Activated naive CD4-positive, alpha-beta T cell treated with anti-CD3 and anti-CD28 coated beads for 36 hours (primary cell): ENCODE measurements around the gene AKT3. TPM values are rescaled to one million over a fixed set of nuclear protein-coding genes. Genes with fewer than 3 reads are reported as not detected.
A peak's percentile ranks its signal among the peaks of the same experiment; 100 is the strongest.
"Not testable (repeated sequence)": the region's sequence is repeated elsewhere in the genome, so short reads cannot be mapped to it uniquely, and the experiment has no call there.

ENCODE experiments used
- CTCF ChIA-PET: fragments of 350-600 bp; sonication (Branson Sonifier 250); formaldehyde crosslinking; loops from one replicate; lab custom pipeline; 2021; ENCODE audit warnings: antibody characterized with exemption; lab: Charles Lee
- DNase-seq: peaks from one replicate; pipeline ENCODE4 v3.0.0-alpha.2; 2020
- H3K27ac Mint-ChIP-seq: one replicate; pipeline ENCODE4 v1.8.0; 2021; ENCODE audit warnings: mild to moderate bottlenecking, mixed read lengths
- H3K27me3 Mint-ChIP-seq: one replicate; pipeline ENCODE4 v1.8.0; 2021; ENCODE audit warnings: low read depth, mixed read lengths
- H3K36me3 Mint-ChIP-seq: one replicate; pipeline ENCODE4 v1.8.0; 2021; ENCODE audit warnings: low read depth, mixed read lengths
- H3K4me1 Mint-ChIP-seq: one replicate; pipeline ENCODE4 v1.8.0; 2021; ENCODE audit warnings: low read depth, mixed read lengths
- H3K4me3 Mint-ChIP-seq: one replicate; pipeline ENCODE4 v1.8.0; 2021; ENCODE audit warnings: mild to moderate bottlenecking, moderate library complexity, mixed read lengths
- H3K9me3 Mint-ChIP-seq: one replicate; pipeline ENCODE4 v1.8.0; 2021; ENCODE audit warnings: mixed read lengths
- intact Hi-C: fragments of 100-400 bp; cut with micrococcal nuclease; formaldehyde crosslinking; loops from one replicate; pipeline ENCODE4 v1.15.1; 2023
- total RNA-seq, 2 experiments: library from RNA; stranded (reverse); gene quantifications; one replicate each; pipeline ENCODE4 v1.2.3, GENCODE V29; 2021

Gene AKT3
- total RNA-seq, 2 experiments from 2014 or later, result 19.1 to 21.5 TPM

DNA sequence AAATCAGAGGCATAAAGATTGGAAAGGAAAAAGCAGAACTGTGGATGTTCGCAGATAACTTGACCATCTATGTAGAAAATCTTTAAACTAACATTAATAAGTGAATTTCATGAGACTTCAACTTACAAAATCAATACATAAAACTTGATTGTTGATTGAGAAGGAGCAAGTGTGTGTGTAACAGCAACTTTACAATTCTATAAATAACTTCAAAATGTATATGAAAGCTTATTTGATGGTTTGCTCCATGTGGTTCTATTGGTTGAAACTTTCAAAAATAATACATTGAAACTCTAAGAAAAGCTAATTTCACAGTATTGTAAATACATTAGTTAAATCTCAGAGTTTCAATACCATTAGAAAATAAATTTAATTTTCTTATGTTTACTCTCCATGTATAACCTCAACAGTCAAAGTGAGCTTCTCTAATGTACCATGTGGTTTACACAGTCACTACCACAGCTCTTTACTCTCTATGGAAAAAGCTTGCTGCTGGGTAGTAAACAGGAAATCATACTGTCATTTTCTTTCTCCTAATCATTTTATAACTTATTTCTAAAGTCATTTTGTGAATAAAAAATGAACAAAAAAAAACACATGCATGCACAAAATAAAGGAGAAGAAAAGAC is 12.0 kb downstream of the AKT3 start:
- CTCF ChIA-PET, result interaction anchor here (1.4 kb wide), 1 partner anchor 11 kb away, joined by 3 read pairs; no protein-coding TSS in a partner anchor
- peaks cover 30% of the 10 kb centered on the region for H3K4me1 Mint-ChIP-seq
- H3K9me3 Mint-ChIP-seq, result peaks cover 14% of the 10 kb centered on the region
- no peak for DNase-seq
- intact Hi-C loops, result loop anchor here (1.0 to 5.0 kb wide), 3 partner anchors 8 to 241 kb away; no protein-coding TSS in a partner anchor
- no peaks in the 10 kb centered on the region for H3K27me3 Mint-ChIP-seq
- no peak overlapping the region for H3K27ac Mint-ChIP-seq
- peaks cover 24% of the 10 kb centered on the region for H3K36me3 Mint-ChIP-seq
- no peak overlapping the region for H3K4me3 Mint-ChIP-seq

GRCh38 chr1:243834130-243834529 is 15.9 kb downstream of the AKT3 start:
- no peak for DNase-seq
- Mint-ChIP-seq H3K27ac (no peak overlapping the region), H3K36me3 (peaks cover 22% of the 10 kb centered on the region), H3K4me1 (peaks cover 33% of the 10 kb centered on the region), H3K4me3 (no peak overlapping the region), H3K27me3 (no peaks in the 10 kb centered on the region), H3K9me3 (peaks cover 14% of the 10 kb centered on the region)
- CTCF ChIA-PET, result no interaction called here
- intact Hi-C loops, result no loop called here

DNA sequence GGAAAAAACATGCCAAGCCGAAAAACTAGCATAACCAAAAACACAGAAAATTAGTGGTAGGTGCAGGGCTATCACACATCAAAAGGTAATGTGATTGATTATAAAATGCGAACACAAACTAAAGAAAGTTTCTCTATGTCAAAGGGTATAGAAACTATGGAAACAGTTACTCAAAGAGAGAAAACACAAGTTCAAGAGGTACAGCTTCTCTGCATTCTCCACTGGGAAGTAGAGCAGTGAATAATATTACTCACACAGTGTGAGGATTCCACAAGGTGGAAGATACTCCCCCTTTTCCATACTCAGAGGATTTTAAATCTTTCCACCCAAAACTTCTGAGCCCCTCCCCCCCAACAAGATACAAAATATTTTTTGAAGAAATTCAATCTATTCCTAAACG is 18.6 kb downstream of the AKT3 start:
- CTCF ChIA-PET, result interaction anchor here (0.7 kb wide), 1 partner anchor 14 kb away, joined by 3 read pairs; no protein-coding TSS in a partner anchor
- intact Hi-C loops, result loop anchor here (2.0 kb wide), 1 partner anchor 29 kb away; no protein-coding TSS in a partner anchor
- Mint-ChIP-seq H3K36me3 (peaks cover 25% of the 10 kb centered on the region), H3K4me3 (no peak overlapping the region), H3K9me3 (peaks cover 14% of the 10 kb centered on the region), H3K4me1 (peaks cover 35% of the 10 kb centered on the region), H3K27ac (no peak overlapping the region), H3K27me3 (no peaks in the 10 kb centered on the region)
- DNase-seq, result no peak

DNA sequence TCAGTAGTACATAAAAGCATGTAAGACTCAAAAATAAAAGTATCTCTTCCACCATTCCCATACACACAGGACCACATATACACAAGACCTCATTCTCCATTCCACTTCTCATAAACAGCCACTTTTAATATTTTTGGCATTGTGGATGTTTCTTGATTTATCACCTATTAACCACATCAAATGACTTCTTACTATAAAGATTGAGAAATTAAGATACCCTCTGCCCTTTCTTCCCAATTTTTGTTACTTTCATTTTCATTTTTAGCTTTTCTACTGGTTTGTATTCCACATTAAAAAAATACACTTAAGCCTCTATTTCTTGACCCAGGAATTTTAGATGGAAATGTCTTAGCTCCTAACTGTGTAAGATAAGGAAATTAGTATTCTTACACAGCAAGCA is 22.8 kb downstream of the AKT3 start:
- Mint-ChIP-seq H3K36me3 (peaks cover 32% of the 10 kb centered on the region), H3K4me1 (peaks cover 41% of the 10 kb centered on the region), H3K4me3 (no peak overlapping the region), H3K27me3 (no peaks in the 10 kb centered on the region), H3K27ac (no peak overlapping the region), H3K9me3 (peaks cover 10% of the 10 kb centered on the region)
- DNase-seq, result no peak
- CTCF ChIA-PET, result no interaction called here
- intact Hi-C loops, result no loop called here

DNA sequence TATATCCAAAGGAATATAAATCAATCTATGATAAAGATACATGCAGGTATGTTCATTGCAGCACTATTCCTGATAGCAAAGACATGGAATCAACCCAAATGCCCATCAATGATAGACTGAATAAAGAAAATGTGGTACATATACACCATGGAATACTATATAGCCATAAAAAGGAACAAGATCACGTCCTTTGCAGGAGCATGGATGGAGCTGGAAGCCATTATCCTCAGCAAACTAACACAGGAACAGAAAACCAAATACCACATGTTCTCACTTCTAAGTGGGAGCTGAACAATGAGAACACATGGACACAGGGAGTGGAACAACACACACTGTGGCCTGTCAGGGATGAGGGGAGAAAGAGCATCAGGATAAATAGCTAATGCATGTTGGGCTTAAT is 25.1 kb downstream of the AKT3 start:
- H3K27ac Mint-ChIP-seq, H3K27me3 Mint-ChIP-seq, DNase-seq, intact Hi-C loops, CTCF ChIA-PET, H3K4me3 Mint-ChIP-seq: not testable (repeated sequence)
- Mint-ChIP-seq H3K9me3 (peaks cover 30% of the 10 kb centered on the region), H3K4me1 (peaks cover 32% of the 10 kb centered on the region), H3K36me3 (peaks cover 51% of the 10 kb centered on the region)

- Mint-ChIP-seq H3K27ac (no peak overlapping the region), H3K36me3 (peaks cover 55% of the 10 kb centered on the region), H3K4me3 (no peak overlapping the region), H3K27me3 (no peaks in the 10 kb centered on the region), H3K4me1 (peaks cover 16% of the 10 kb centered on the region), H3K9me3 (peaks cover 32% of the 10 kb centered on the region)
- intact Hi-C loops, result no loop called here
- CTCF ChIA-PET, result no interaction called here
- no peak for DNase-seq
Measured at GRCh38 chr1:243821177-243821680, 28.8 kb downstream of the AKT3 start.

GRCh38 chr1:243819438-243819839 is 30.6 kb downstream of the AKT3 start:
- no peaks in the 10 kb centered on the region for H3K27me3 Mint-ChIP-seq
- no peak for DNase-seq
- CTCF ChIA-PET, result no interaction called here
- intact Hi-C loops, result no loop called here
- no peak overlapping the region for H3K4me3 Mint-ChIP-seq
- peaks cover 14% of the 10 kb centered on the region for H3K4me1 Mint-ChIP-seq
- H3K9me3 Mint-ChIP-seq, result peaks cover 39% of the 10 kb centered on the region
- H3K27ac Mint-ChIP-seq, result no peak overlapping the region
- H3K36me3 Mint-ChIP-seq, result peaks cover 58% of the 10 kb centered on the region

GRCh38 chr1:243818978-243819377 is 31.1 kb downstream of the AKT3 start:
- H3K4me3 Mint-ChIP-seq, result no peak overlapping the region
- no peak overlapping the region for H3K27ac Mint-ChIP-seq
- intact Hi-C loops, result no loop called here
- no peaks in the 10 kb centered on the region for H3K27me3 Mint-ChIP-seq
- peaks cover 57% of the 10 kb centered on the region for H3K36me3 Mint-ChIP-seq
- no peak for DNase-seq
- H3K9me3 Mint-ChIP-seq, result peaks cover 40% of the 10 kb centered on the region
- CTCF ChIA-PET, result no interaction called here
- H3K4me1 Mint-ChIP-seq, result peaks cover 14% of the 10 kb centered on the region

GRCh38 chr1:243814718-243815117 is 35.3 kb downstream of the AKT3 start:
- peaks cover 14% of the 10 kb centered on the region for H3K4me1 Mint-ChIP-seq
- no peak for DNase-seq
- no peaks in the 10 kb centered on the region for H3K27me3 Mint-ChIP-seq
- H3K9me3 Mint-ChIP-seq, result peaks cover 26% of the 10 kb centered on the region
- H3K36me3 Mint-ChIP-seq, result peaks cover 40% of the 10 kb centered on the region
- CTCF ChIA-PET, result no interaction called here
- H3K27ac Mint-ChIP-seq, result no peak overlapping the region
- intact Hi-C loops, result no loop called here
- no peak overlapping the region for H3K4me3 Mint-ChIP-seq

GRCh38 chr1:243807346-243807745 is 42.7 kb downstream of the AKT3 start:
- peaks cover 65% of the 10 kb centered on the region for H3K4me1 Mint-ChIP-seq
- H3K27me3 Mint-ChIP-seq, H3K27ac Mint-ChIP-seq, intact Hi-C loops, CTCF ChIA-PET: not testable (repeated sequence)
- DNase-seq, result peak; percentile 7
- peak overlapping the region; percentile 39 for H3K4me3 Mint-ChIP-seq
- peaks cover 32% of the 10 kb centered on the region for H3K36me3 Mint-ChIP-seq
- H3K9me3 Mint-ChIP-seq, result peaks cover 14% of the 10 kb centered on the region

DNA sequence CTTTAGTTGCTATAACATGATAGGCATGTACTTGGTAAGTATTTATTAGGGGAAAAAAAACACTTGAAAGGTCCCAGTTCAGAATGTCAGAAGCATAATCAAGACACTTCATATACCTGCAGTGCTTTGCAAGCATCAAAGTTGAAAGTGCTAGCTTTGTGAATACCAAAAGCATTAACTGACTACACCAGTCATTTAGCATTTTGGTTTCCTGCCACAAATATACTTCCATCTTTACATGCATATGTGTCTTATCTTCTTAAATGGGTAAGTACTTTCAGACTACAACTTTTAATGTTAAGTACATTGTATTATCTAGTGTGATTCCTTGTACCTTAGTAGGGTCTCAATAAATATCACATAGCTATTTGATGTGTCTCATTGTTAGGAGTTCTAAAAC is 43.7 kb downstream of the AKT3 start:
- H3K27ac Mint-ChIP-seq, result no peak overlapping the region
- H3K4me1 Mint-ChIP-seq, result peaks cover 65% of the 10 kb centered on the region
- H3K4me3 Mint-ChIP-seq, result no peak overlapping the region
- CTCF ChIA-PET, result no interaction called here
- intact Hi-C loops, result no loop called here
- H3K9me3 Mint-ChIP-seq, result peaks cover 11% of the 10 kb centered on the region
- H3K36me3 Mint-ChIP-seq, result peaks cover 29% of the 10 kb centered on the region
- H3K27me3 Mint-ChIP-seq, result no peaks in the 10 kb centered on the region
- no peak for DNase-seq

- H3K27ac Mint-ChIP-seq, result no peak overlapping the region
- no peak overlapping the region for H3K4me3 Mint-ChIP-seq
- no peaks in the 10 kb centered on the region for H3K9me3 Mint-ChIP-seq
- H3K27me3 Mint-ChIP-seq, result no peaks in the 10 kb centered on the region
- CTCF ChIA-PET, result no interaction called here
- DNase-seq, result no peak
- intact Hi-C loops, result loop anchor here (1.0 to 2.0 kb wide), 3 partner anchors 28 to 44 kb away; no protein-coding TSS in a partner anchor
- peaks cover 20% of the 10 kb centered on the region for H3K36me3 Mint-ChIP-seq
- H3K4me1 Mint-ChIP-seq, result peaks cover 52% of the 10 kb centered on the region
Measured at GRCh38 chr1:243802736-243803135, 47.3 kb downstream of the AKT3 start.

GRCh38 chr1:243801378-243801777 is 48.7 kb downstream of the AKT3 start:
- Mint-ChIP-seq H3K36me3 (peaks cover 20% of the 10 kb centered on the region), H3K27ac (no peak overlapping the region), H3K4me3 (no peak overlapping the region), H3K4me1 (peaks cover 42% of the 10 kb centered on the region), H3K9me3 (no peaks in the 10 kb centered on the region), H3K27me3 (no peaks in the 10 kb centered on the region)
- CTCF ChIA-PET, result no interaction called here
- intact Hi-C loops, result no loop called here
- DNase-seq, result no peak
